AG04449 (cell line): ENCODE measurements around the gene MLEC.
"Not testable (repeated sequence)": the region's sequence is repeated elsewhere in the genome, so short reads cannot be mapped to it uniquely, and the experiment has no call there.

Experiments
- CTCF ChIA-PET: fragments of 350-600 bp; formaldehyde crosslinking; extraction: SDS; loops from one replicate; lab custom pipeline; 2021; ENCODE audit warnings: antibody characterized with exemption; lab: Yijun Ruan, JAX
- POLR2A ChIA-PET: fragments of 400-600, 350-600 bp; formaldehyde crosslinking; extraction: SDS; loops from one replicate; lab custom pipeline; 2020; ENCODE audit warnings: antibody characterized with exemption, inconsistent platforms; lab: Yijun Ruan, JAX
- DNase-seq: peaks from one replicate; pipeline ENCODE4 v3.0.0-alpha.2; 2010; ENCODE audit warnings: low read depth, low spot score
- H3K4me3 ChIP-seq: 2 replicates; pipeline ENCODE4 v1.5.1; 2011; ENCODE audit warnings: low read depth, mild to moderate bottlenecking, control low read depth, low read length
- TF ChIP-seq, protein P1 (sequence below): IDR thresholded peaks from one replicate; pipeline ENCODE4 v1.5.1; 2011; ENCODE audit warnings: mild to moderate bottlenecking, moderate library complexity, low read length, control low read depth, inconsistent platforms; ENCODE audit not compliant: insufficient read depth; ENCODE audit errors: missing control alignments

MLEC gene

DNA sequence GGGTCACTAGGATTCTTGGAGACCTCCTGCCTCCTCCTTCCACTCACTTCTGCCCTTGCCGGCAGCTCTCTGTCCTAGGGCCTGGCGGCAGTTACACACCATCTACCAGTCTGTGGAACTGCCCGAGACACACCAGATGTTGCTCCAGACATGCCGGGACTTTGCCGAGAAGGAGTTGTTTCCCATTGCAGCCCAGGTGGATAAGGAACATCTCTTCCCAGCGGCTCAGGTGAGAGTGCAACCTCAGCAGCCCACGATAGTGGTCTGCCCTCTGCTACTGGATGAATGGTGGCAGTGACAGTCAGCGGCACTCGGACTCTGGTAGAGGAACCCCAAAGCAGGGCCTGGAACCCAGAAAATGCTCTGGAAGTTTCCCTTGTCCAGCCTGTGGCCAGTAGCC lies 40.0 kb downstream of the MLEC start:
- DNase-seq = no peak
- POLR2A ChIA-PET = no interaction called here
- CTCF ChIA-PET = no interaction called here
- no peak overlapping the region for H3K4me3 ChIP-seq
- TF ChIP-seq, protein P1, sequence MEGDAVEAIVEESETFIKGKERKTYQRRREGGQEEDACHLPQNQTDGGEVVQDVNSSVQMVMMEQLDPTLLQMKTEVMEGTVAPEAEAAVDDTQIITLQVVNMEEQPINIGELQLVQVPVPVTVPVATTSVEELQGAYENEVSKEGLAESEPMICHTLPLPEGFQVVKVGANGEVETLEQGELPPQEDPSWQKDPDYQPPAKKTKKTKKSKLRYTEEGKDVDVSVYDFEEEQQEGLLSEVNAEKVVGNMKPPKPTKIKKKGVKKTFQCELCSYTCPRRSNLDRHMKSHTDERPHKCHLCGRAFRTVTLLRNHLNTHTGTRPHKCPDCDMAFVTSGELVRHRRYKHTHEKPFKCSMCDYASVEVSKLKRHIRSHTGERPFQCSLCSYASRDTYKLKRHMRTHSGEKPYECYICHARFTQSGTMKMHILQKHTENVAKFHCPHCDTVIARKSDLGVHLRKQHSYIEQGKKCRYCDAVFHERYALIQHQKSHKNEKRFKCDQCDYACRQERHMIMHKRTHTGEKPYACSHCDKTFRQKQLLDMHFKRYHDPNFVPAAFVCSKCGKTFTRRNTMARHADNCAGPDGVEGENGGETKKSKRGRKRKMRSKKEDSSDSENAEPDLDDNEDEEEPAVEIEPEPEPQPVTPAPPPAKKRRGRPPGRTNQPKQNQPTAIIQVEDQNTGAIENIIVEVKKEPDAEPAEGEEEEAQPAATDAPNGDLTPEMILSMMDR = no peak

DNA sequence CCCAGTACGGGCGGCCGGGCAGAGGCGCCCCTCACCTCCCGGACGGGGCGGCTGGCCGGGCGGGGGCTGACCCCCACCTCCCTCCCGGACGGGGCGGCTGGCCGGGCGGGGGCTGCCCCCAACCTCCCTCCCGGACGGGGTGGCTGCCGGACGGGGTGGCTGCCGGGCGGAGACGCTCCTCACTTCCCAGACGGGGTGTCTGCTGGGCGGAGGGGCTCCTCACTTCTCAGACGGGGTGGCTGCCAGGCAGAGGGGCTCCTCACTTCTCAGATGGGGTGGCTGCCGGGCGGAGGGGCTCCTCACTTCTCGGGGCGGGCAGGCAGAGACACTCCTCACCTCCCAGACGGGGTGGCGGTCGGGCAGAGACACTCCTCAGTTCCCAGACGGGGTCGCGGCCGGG lies 45.2 kb downstream of the MLEC start:
- DNase-seq, CTCF ChIA-PET, H3K4me3 ChIP-seq, POLR2A ChIA-PET: not testable (repeated sequence)

DNA sequence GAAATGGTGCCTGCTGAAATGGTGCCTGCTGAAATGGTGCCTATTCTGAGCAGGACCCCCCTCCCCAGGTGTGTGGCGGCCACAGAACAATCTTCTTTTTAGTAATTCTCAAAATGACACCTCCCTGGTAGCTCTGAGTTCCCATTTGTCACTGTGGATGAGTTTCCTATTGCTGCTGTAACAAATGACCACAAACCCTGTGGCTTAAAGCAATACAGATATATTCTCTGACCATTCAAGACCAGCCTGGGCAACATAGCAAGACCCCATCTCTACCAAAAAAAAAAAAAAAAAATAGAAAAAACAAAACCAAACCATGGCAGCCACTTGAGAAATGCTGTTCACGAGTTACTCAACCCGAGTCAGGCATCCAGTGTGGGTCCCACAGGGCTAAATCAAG lies 46.6 kb downstream of the MLEC start:
- POLR2A ChIA-PET = no interaction called here
- CTCF ChIA-PET = no interaction called here
- DNase-seq = no peak
- H3K4me3 ChIP-seq = no peak overlapping the region
- TF ChIP-seq, protein P1 = no peak

DNA sequence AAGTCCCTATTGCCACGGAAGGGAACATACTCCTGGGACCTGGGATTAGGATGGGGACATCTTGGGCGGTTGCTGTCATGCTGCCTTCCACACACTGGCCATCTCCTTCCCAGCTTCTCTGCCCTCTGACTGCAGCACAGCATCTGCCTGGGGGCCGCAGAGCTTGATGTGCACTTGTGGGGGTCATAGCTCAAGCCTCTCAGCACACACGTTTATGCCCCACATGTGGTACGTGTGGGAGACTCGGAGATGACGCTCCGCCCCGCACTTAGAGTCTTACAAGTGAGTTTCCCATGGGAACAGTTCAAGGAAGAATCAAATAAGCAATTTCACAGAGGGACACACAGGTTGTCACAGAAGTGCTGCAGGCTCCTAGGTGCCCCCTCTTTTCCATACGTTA lies 47.3 kb downstream of the MLEC start:
- ChIA-PET CTCF (no interaction called here), POLR2A (no interaction called here)
- DNase-seq = no peak
- no peak overlapping the region for H3K4me3 ChIP-seq
- TF ChIP-seq, protein P1 = no peak

DNA sequence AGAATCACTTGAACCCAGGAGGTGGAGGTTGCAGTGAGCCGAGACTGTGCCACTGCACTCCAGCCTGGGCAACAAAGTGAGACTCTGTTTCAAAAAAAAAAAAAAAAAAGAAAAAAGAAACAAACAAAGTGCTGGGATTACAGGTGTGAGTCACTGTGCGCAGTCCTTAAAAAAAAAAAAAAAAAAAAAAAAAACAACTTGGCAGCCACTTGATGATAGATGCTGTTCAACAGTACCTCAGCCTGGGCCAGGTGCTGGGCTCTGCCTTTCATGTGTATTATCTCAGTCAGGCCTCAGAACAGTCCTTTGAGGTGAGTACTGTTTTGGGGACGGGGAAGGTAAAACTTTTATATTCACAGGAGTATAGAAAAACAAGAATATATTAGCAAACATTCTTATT lies 48.2 kb downstream of the MLEC start:
- ChIA-PET CTCF (no interaction called here), POLR2A (no interaction called here)
- no peak for DNase-seq
- H3K4me3 ChIP-seq = no peak overlapping the region
- TF ChIP-seq, protein P1 = no peak

DNA sequence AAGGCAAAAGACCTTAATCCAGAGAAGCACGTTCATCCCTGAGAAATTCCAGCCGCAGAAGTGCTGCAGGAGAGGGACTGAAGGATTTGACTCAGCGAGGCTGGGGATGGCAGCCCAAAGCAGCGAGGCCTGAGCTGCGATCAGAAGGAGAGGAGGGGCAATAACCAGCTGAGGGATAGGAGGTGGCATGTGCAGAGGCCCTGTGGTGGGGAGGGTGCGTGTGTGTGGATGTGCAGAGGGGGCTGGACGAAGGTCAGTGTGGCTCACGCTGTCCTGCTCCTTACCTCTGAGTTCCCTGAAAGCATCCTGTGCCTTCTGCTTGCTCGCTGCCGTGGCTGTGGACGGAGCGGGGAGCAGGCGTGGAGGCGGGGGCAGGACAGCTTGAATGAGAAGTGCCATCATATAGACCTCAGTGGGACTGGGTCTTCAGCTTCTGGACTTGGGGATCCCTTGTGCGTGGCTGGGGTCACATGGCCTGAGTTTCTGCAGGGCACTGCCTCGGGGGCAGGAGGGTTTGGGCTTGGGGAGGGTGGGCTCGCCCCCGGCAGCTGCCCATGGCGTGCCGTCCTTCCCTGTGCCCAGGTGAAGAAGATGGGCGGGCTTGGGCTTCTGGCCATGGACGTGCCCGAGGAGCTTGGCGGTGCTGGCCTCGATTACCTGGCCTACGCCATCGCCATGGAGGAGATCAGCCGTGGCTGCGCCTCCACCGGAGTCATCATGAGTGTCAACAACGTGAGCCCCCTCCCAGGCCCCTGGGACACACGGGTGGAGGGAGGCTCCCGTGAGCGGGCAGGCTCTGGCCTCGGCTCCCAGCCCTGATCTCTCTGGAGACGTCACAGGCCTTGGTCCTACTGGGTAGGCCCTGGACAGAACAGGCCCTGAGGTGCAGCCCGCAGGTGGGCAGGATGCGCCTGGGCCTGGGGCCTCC lies 49.7 kb downstream of the MLEC start:
- CTCF ChIA-PET = interaction anchor here (1.5 to 4.5 kb wide), 2 partner anchors 231 to 236 kb away, joined by 5 to 33 read pairs; no protein-coding TSS in a partner anchor
- POLR2A ChIA-PET = no interaction called here
- TF ChIP-seq, protein P1 = no peak
- no peak for DNase-seq
- no peak overlapping the region for H3K4me3 ChIP-seq
